Stimulated activated naive CD8-positive, alpha-beta T cell treated with anti-CD3 and anti-CD28 coated beads, Interleukin-15, amount 100 ng/mL, for 72 hours (primary cell): Measurements from ENCODE around the gene UBA1.

ENCODE experiments used
- ATAC-seq: fragments of 150-1000 bp; cut with Tn5 transposase; 2 replicates; pipeline ENCODE4 v1.10.0; 2021; ENCODE audit warnings: mild to moderate bottlenecking, moderate library complexity
- DNase-seq, 2 donors: peaks; one replicate each; pipeline ENCODE4 v3.0.0; 2021 to 2022
- H3K27ac Mint-ChIP-seq, 2 donors: one replicate each; pipeline ENCODE4 v1.8.0; 2022; ENCODE audit warnings: mild to moderate bottlenecking in 2 of 2, mixed read lengths in 2 of 2, moderate library complexity in 2 of 2
- H3K27me3 Mint-ChIP-seq: one replicate; pipeline ENCODE4 v1.8.0; 2022; ENCODE audit warnings: mixed read lengths
- H3K4me1 Mint-ChIP-seq: one replicate; pipeline ENCODE4 v1.8.0; 2022; ENCODE audit warnings: mild to moderate bottlenecking, mixed read lengths
- H3K4me3 Mint-ChIP-seq, 2 donors: one replicate each; pipeline ENCODE4 v1.8.0; 2022; ENCODE audit warnings: mild to moderate bottlenecking in 2 of 2, mixed read lengths in 2 of 2, moderate library complexity in 1 of 2
- H3K9me3 Mint-ChIP-seq, 2 donors: one replicate each; pipeline ENCODE4 v1.8.0; 2022; ENCODE audit warnings: mixed read lengths in 2 of 2

The UBA1 gene

GRCh38 chrX:47194194-47194787 is 662 bp downstream of the UBA1 start:
- DNase-seq = no peak
- H3K4me3 Mint-ChIP-seq = peak overlapping the region; percentile 92 to 96
- H3K27me3 Mint-ChIP-seq = no peaks in the 10 kb centered on the region
- peaks cover 65% of the 10 kb centered on the region for H3K4me1 Mint-ChIP-seq
- ATAC-seq = no peak
- H3K9me3 Mint-ChIP-seq = no peaks in the 10 kb centered on the region
- peak overlapping the region; percentile 95 to 98 for H3K27ac Mint-ChIP-seq

GRCh38 chrX:47196098-47196497 is 2.5 kb downstream of the UBA1 start:
- ATAC-seq = no peak
- peaks cover 60% of the 10 kb centered on the region for H3K4me1 Mint-ChIP-seq

GRCh38 chrX:47197526-47197925 is 3.9 kb downstream of the UBA1 start:
- Mint-ChIP-seq H3K27ac (peak overlapping the region in 1 of 2 donors; percentile 65), H3K4me1 (peaks cover 59% of the 10 kb centered on the region), H3K27me3 (no peaks in the 10 kb centered on the region), H3K9me3 (no peaks in the 10 kb centered on the region), H3K4me3 (no peak overlapping the region)
- DNase-seq = no peak
- ATAC-seq = no peak

More at GRCh38 chrX:47196098-47196497, 2.5 kb downstream of the UBA1 start:
- no peak for DNase-seq
- Mint-ChIP-seq H3K9me3 (no peaks in the 10 kb centered on the region), H3K27ac (peak overlapping the region; percentile 94 to 95), H3K27me3 (no peaks in the 10 kb centered on the region), H3K4me3 (peak overlapping the region; percentile 92 to 96)

GRCh38 chrX:47198026-47198686 is 4.5 kb downstream of the UBA1 start:
- ATAC-seq = no peak
- Mint-ChIP-seq H3K27ac (peak overlapping the region; percentile 25 to 80), H3K9me3 (no peaks in the 10 kb centered on the region), H3K4me3 (no peak overlapping the region), H3K27me3 (no peaks in the 10 kb centered on the region), H3K4me1 (peaks cover 52% of the 10 kb centered on the region)
- no peak for DNase-seq

GRCh38 chrX:47198687-47199080 is 5.1 kb downstream of the UBA1 start:
- H3K4me3 Mint-ChIP-seq = no peak overlapping the region
- peak overlapping the region in 1 of 2 donors; percentile 80 for H3K27ac Mint-ChIP-seq
- no peak for DNase-seq
- peaks cover 49% of the 10 kb centered on the region for H3K4me1 Mint-ChIP-seq
- H3K27me3 Mint-ChIP-seq = no peaks in the 10 kb centered on the region
- H3K9me3 Mint-ChIP-seq = no peaks in the 10 kb centered on the region
- no peak for ATAC-seq

GRCh38 chrX:47199286-47199685 is 5.7 kb downstream of the UBA1 start:
- Mint-ChIP-seq H3K9me3 (no peaks in the 10 kb centered on the region), H3K27ac (no peak overlapping the region), H3K4me1 (peaks cover 49% of the 10 kb centered on the region), H3K4me3 (no peak overlapping the region), H3K27me3 (no peaks in the 10 kb centered on the region)
- ATAC-seq (no peak), DNase-seq (no peak)

- DNase-seq (no peak), ATAC-seq (no peak)
- no peaks in the 10 kb centered on the region for H3K27me3 Mint-ChIP-seq
- H3K27ac Mint-ChIP-seq = peak overlapping the region in 1 of 2 donors; percentile 59
- no peaks in the 10 kb centered on the region for H3K9me3 Mint-ChIP-seq
- no peak overlapping the region for H3K4me3 Mint-ChIP-seq
- H3K4me1 Mint-ChIP-seq = peaks cover 44% of the 10 kb centered on the region
Observed at GRCh38 chrX:47200385-47201150, 6.9 kb downstream of the UBA1 start.

- Mint-ChIP-seq H3K9me3 (no peaks in the 10 kb centered on the region), H3K4me1 (peaks cover 41% of the 10 kb centered on the region), H3K27ac (peak overlapping the region; percentile 14 to 83), H3K27me3 (no peaks in the 10 kb centered on the region), H3K4me3 (no peak overlapping the region)
- DNase-seq (no peak), ATAC-seq (no peak)
Observed at GRCh38 chrX:47201345-47201944, 7.8 kb downstream of the UBA1 start.

GRCh38 chrX:47202316-47202715 is 8.7 kb downstream of the UBA1 start:
- Mint-ChIP-seq H3K4me1 (peaks cover 35% of the 10 kb centered on the region), H3K4me3 (no peak overlapping the region), H3K27ac (no peak overlapping the region), H3K9me3 (no peaks in the 10 kb centered on the region), H3K27me3 (no peaks in the 10 kb centered on the region)
- DNase-seq (no peak), ATAC-seq (no peak)

GRCh38 chrX:47202877-47203276 is 9.2 kb downstream of the UBA1 start:
- Mint-ChIP-seq H3K27ac (no peak overlapping the region), H3K4me1 (peaks cover 31% of the 10 kb centered on the region), H3K27me3 (no peaks in the 10 kb centered on the region), H3K9me3 (no peaks in the 10 kb centered on the region), H3K4me3 (no peak overlapping the region)
- DNase-seq (no peak), ATAC-seq (no peak)

- no peaks in the 10 kb centered on the region for H3K27me3 Mint-ChIP-seq
Observed at GRCh38 chrX:47204970-47205369, 11.3 kb downstream of the UBA1 start.

GRCh38 chrX:47206316-47206715 is 12.7 kb downstream of the UBA1 start:
- no peak for DNase-seq
- no peak overlapping the region for H3K27ac Mint-ChIP-seq
- H3K4me1 Mint-ChIP-seq = peaks cover 17% of the 10 kb centered on the region

More at GRCh38 chrX:47204970-47205369, 11.3 kb downstream of the UBA1 start:
- Mint-ChIP-seq H3K27ac (no peak overlapping the region), H3K9me3 (no peaks in the 10 kb centered on the region), H3K4me1 (peaks cover 17% of the 10 kb centered on the region), H3K4me3 (no peak overlapping the region)
- ATAC-seq = no peak
- no peak for DNase-seq

GRCh38 chrX:47208108-47208507 is 14.5 kb downstream of the UBA1 start:
- ATAC-seq = no peak
- peaks cover 17% of the 10 kb centered on the region for H3K4me1 Mint-ChIP-seq
- H3K9me3 Mint-ChIP-seq = no peaks in the 10 kb centered on the region
- H3K27ac Mint-ChIP-seq = no peak overlapping the region
- H3K27me3 Mint-ChIP-seq = no peaks in the 10 kb centered on the region
- DNase-seq = no peak
- no peak overlapping the region for H3K4me3 Mint-ChIP-seq

More at GRCh38 chrX:47206316-47206715, 12.7 kb downstream of the UBA1 start:
- no peaks in the 10 kb centered on the region for H3K27me3 Mint-ChIP-seq
- ATAC-seq = no peak
- H3K4me3 Mint-ChIP-seq = no peak overlapping the region
- no peaks in the 10 kb centered on the region for H3K9me3 Mint-ChIP-seq

- ATAC-seq (no peak), DNase-seq (no peak)
- H3K27ac Mint-ChIP-seq = no peak overlapping the region
- no peak overlapping the region for H3K4me3 Mint-ChIP-seq
- no peaks in the 10 kb centered on the region for H3K9me3 Mint-ChIP-seq
- H3K27me3 Mint-ChIP-seq = no peaks in the 10 kb centered on the region
- H3K4me1 Mint-ChIP-seq = peaks cover 15% of the 10 kb centered on the region
Observed at GRCh38 chrX:47209508-47210238, 16.0 kb downstream of the UBA1 start.
